Muscle of arm (tissue), 12 donors: Measurements from ENCODE around the gene CPT1C. TPM values are rescaled to one million over a fixed set of nuclear protein-coding genes. Genes with fewer than 3 reads are reported as not detected.
A peak's percentile ranks its signal among the peaks of the same experiment; 100 is the strongest.

ENCODE experiments used
- DNase-seq: peaks from one replicate; pipeline ENCODE4 v3.0.0-alpha.2; 2013
- polyA plus RNA-seq, 12 donors: library from polyadenylated mRNA; unstranded; fragments of 120-200 nt; gene quantifications; one replicate each; pipeline ENCODE4 v1.2.1, GENCODE V29; 2013; ENCODE audit not compliant: insufficient read length in 12 of 12

CPT1C gene
- polyA plus RNA-seq, 12 donors, result 5.6 to 14.2 (median 9.9) TPM; not detected in 2

- DNase-seq, result no peak
These were observed 58.9 kb downstream of the CPT1C start for GRCh38 chr19:49749771-49750170.

DNA sequence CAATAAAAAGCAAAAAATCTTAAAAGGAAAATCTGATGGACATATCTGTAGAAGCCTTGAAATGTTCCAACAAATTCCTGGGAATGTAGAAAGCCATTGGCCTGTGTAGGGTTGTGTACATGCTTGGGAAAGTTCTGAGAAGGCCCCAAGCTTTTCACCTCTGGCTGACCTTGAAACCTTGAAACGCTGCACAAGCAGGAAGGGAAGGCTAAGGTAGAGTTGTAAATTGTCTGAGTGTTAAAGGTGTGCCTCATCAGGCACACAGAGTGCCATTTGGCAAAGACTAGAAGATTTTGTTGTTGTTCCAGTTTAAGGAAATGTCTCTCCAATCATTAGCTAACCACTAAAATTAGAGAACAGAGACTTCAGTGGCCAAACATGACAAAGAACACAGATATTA lies 61.8 kb downstream of the CPT1C start:
- no peak for DNase-seq

- no peak for DNase-seq
These were observed 65.0 kb downstream of the CPT1C start for GRCh38 chr19:49755956-49756355.

DNA sequence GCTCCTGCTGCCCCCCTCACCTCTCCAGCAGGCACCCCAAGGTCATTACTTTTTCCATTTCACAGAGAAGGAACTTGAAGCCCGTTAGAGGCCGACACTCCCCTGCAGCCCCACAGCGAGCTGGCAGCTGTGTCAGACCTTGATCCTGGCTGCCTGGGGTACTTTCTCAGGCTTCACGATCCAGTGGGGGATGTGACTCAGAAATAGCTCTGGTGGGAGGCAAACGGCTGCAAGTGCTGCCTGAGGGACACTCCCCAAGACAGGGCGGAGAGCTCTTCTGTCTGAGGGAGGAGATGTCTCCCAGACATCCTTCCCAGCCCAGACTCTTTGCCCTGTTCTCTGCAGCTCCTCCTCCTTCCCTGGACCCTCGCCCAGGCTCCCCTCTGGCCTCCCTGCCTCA lies 67.4 kb downstream of the CPT1C start:
- DNase-seq, result no peak

GRCh38 chr19:49761249-49761624 lies 70.3 kb downstream of the CPT1C start:
- DNase-seq, result no peak

- peak; percentile 44 for DNase-seq
These were observed 70.9 kb downstream of the CPT1C start for GRCh38 chr19:49761625-49762311.

GRCh38 chr19:49763230-49763629 lies 72.3 kb downstream of the CPT1C start, which contains the start of gene TSKS:
TSKS (minus strand) TSS chr19:49763306; CDS start chr19:49763247, 59 bp downstream.
- DNase-seq, result no peak

Other genes starting within 250 kb of the CPT1C start
- gene SLC17A7, start 249.6 kb upstream of the CPT1C start, polyA plus RNA-seq, result 1 to 10 TPM in 6 of 12 donors, under 1 TPM in 4, not detected in 2; 0.68 to 1.8 (median 1.1) TPM
- 10 to 100 TPM in 11 of 12 donors, not detected in 1; 31.0 to 56.8 (median 38.9) TPM for gene PIH1D1, start 239.3 kb upstream of the CPT1C start, polyA plus RNA-seq
- 10 to 100 TPM in 4 of 12 donors, 1 to 10 TPM in 7, not detected in 1; 7.3 to 19.4 (median 9.1) TPM for gene ALDH16A1, start 237.9 kb upstream of the CPT1C start, polyA plus RNA-seq
- gene FLT3LG, start 216.9 kb upstream of the CPT1C start, polyA plus RNA-seq, result 1 to 10 TPM in 10 of 12 donors, not detected in 2; 1.8 to 8.7 (median 2.7) TPM
- 1,000 to 10,000 TPM in 11 of 12 donors, 100 to 1,000 TPM in 1; 824 to 4,594 (median 3,921) TPM for gene RPL13A, start 203.5 kb upstream of the CPT1C start, polyA plus RNA-seq
- 1,000 to 10,000 TPM in 11 of 12 donors, not detected in 1; 2,121 to 3,613 (median 3,007) TPM for gene RPS11, start 194.7 kb upstream of the CPT1C start, polyA plus RNA-seq
- gene FCGRT, start 178.5 kb upstream of the CPT1C start, polyA plus RNA-seq, result 100 to 1,000 TPM in 11 of 12 donors, not detected in 1; 117 to 198 (median 164) TPM
- gene RCN3, start 163.1 kb upstream of the CPT1C start, polyA plus RNA-seq, result 100 to 1,000 TPM in 1 of 12 donors, 10 to 100 TPM in 10, not detected in 1; 34.9 to 102 (median 45.9) TPM
- 10 to 100 TPM in 11 of 12 donors, not detected in 1; 25.7 to 60.7 (median 52.9) TPM for gene NOSIP, start 110.6 kb upstream of the CPT1C start, polyA plus RNA-seq
- gene PRRG2, start 109.8 kb upstream of the CPT1C start, polyA plus RNA-seq, result 1 to 10 TPM in 3 of 12 donors, under 1 TPM in 7, not detected in 2; 0.17 to 3.1 (median 0.61) TPM
- gene PRR12, start 99.9 kb upstream of the CPT1C start, polyA plus RNA-seq, result 10 to 100 TPM in 11 of 12 donors, not detected in 1; 11.6 to 25.6 (median 14.3) TPM
- 10 to 100 TPM in 11 of 12 donors, not detected in 1; 24.2 to 56.9 (median 28.4) TPM for gene RRAS, start 51.0 kb upstream of the CPT1C start, polyA plus RNA-seq
- 10 to 100 TPM in 11 of 12 donors, not detected in 1; 15.6 to 44.2 (median 23.6) TPM for gene SCAF1, start 48.9 kb upstream of the CPT1C start, polyA plus RNA-seq
- 10 to 100 TPM in 11 of 12 donors, not detected in 1; 26.2 to 59.4 (median 30.9) TPM for gene IRF3, start 25.3 kb upstream of the CPT1C start, polyA plus RNA-seq
- gene BCL2L12, start 25.2 kb upstream of the CPT1C start, polyA plus RNA-seq, result 10 to 100 TPM in 11 of 12 donors, not detected in 1; 19.7 to 31.1 (median 25.5) TPM
- gene PRMT1, start 13.8 kb upstream of the CPT1C start, polyA plus RNA-seq, result 100 to 1,000 TPM in 11 of 12 donors, not detected in 1; 158 to 200 (median 173) TPM
- 1 to 10 TPM in 6 of 12 donors, under 1 TPM in 4, not detected in 2; 0.78 to 1.5 (median 1.1) TPM for gene ADM5, start 1.5 kb upstream of the CPT1C start, polyA plus RNA-seq
- gene TSKS, start 72.2 kb downstream of the CPT1C start, polyA plus RNA-seq, result 1 to 10 TPM in 3 of 12 donors, under 1 TPM in 7, not detected in 2; 0.14 to 1.4 (median 0.50) TPM
- 10 to 100 TPM in 11 of 12 donors, not detected in 1; 44.1 to 78.6 (median 47.9) TPM for gene AP2A1, start 75.9 kb downstream of the CPT1C start, polyA plus RNA-seq
- gene FUZ, start 122.2 kb downstream of the CPT1C start, polyA plus RNA-seq, result 10 to 100 TPM in 11 of 12 donors, not detected in 1; 11.8 to 41.9 (median 16.0) TPM
- gene MED25, start 127.2 kb downstream of the CPT1C start, polyA plus RNA-seq, result 10 to 100 TPM in 11 of 12 donors, not detected in 1; 26.4 to 44.2 (median 29.5) TPM
- 100 to 1,000 TPM in 11 of 12 donors, not detected in 1; 143 to 230 (median 174) TPM for gene PTOV1, start 160.0 kb downstream of the CPT1C start, polyA plus RNA-seq
- 10 to 100 TPM in 11 of 12 donors, not detected in 1; 17.2 to 73.0 (median 28.5) TPM for gene PNKP, start 176.5 kb downstream of the CPT1C start, polyA plus RNA-seq
- gene AKT1S1, start 186.2 kb downstream of the CPT1C start, polyA plus RNA-seq, result 100 to 1,000 TPM in 1 of 12 donors, 10 to 100 TPM in 11; 26.0 to 219 (median 30.8) TPM
- gene TBC1D17, start 186.6 kb downstream of the CPT1C start, polyA plus RNA-seq, result 10 to 100 TPM in 11 of 12 donors, not detected in 1; 25.8 to 44.9 (median 32.5) TPM
- 1 to 10 TPM in 4 of 12 donors, under 1 TPM in 6, not detected in 2; 0.26 to 2.5 (median 0.94) TPM for gene IL4I1, start 205.8 kb downstream of the CPT1C start, polyA plus RNA-seq
- gene ATF5, start 238.1 kb downstream of the CPT1C start, polyA plus RNA-seq, result 10 to 100 TPM in 11 of 12 donors, not detected in 1; 13.1 to 40.2 (median 26.6) TPM
- gene NUP62, start 238.4 kb downstream of the CPT1C start, polyA plus RNA-seq, result 100 to 1,000 TPM in 1 of 12 donors, 10 to 100 TPM in 11; 43.9 to 530 (median 54.9) TPM